H1 (cell line): ENCODE data around the gene ARMH3. TPM values are rescaled to one million over a fixed set of nuclear protein-coding genes. Genes with fewer than 3 reads are reported as not detected.

ENCODE experiments used
- polyA plus RNA-seq, 7 experiments: library from polyadenylated mRNA; depleted of rRNA in 3 of 7; stranded (reverse) in 5 of 7; unstranded in 2 of 7; fragments of >200 nt in 5 of 7; fragments of 200-250 nt in 2 of 7; gene quantifications; 1 replicate in 5 of 7; 2 replicates in 1 of 7; 4 replicates in 1 of 7; pipeline versions ENCODE4 v1.2.1 to v1.2.3, GENCODE V29; 2011 to 2013; ENCODE audit warnings: missing spikeins in 2 of 7, mixed read lengths in 2 of 7
- total RNA-seq: library from RNA; stranded (reverse); fragmentation: NEBNext Ultra II Directional; extraction: Animal tissue kit (Norgen Biotek cat#: 25700); gene quantifications from 2 replicates; pipeline ENCODE4 v1.2.1, GENCODE V29; 2021
- TF ChIP-seq, protein P1 (sequence below): IDR thresholded peaks from 2 replicates; pipeline ENCODE4 v1.6.1; 2012; ENCODE audit warnings: low read length, inconsistent platforms

ARMH3 gene
- total and polyA plus RNA-seq, 2 of the 8 experiments (the other 6 are each of a cell fraction or from before 2014, with no cell fraction given), result 11.6 to 18.3 TPM

DNA sequence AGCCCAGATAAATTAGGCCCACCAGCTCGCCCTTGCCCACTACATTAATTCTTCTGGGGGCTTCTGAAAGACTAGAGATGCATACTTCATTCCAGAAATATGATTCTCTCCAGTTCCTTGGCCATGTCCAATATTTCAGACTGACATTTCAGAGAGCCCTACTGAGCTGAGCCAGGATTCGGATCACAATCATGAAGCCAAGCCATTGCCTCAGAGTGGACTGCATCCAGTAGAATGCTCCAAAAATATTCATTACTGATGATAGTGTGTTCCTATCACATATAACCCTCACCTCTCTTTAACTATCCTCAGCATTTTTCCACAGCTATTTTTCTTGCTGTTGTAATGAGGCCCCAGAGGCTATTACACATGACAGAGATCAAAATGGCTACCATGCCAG is 38.7 kb downstream of the ARMH3 start (continued):
- TF ChIP-seq, protein P1, sequence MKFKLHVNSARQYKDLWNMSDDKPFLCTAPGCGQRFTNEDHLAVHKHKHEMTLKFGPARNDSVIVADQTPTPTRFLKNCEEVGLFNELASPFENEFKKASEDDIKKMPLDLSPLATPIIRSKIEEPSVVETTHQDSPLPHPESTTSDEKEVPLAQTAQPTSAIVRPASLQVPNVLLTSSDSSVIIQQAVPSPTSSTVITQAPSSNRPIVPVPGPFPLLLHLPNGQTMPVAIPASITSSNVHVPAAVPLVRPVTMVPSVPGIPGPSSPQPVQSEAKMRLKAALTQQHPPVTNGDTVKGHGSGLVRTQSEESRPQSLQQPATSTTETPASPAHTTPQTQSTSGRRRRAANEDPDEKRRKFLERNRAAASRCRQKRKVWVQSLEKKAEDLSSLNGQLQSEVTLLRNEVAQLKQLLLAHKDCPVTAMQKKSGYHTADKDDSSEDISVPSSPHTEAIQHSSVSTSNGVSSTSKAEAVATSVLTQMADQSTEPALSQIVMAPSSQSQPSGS, result no peak
